ENCODE results near the gene TRAPPC14. TPM values are rescaled to one million over a fixed set of nuclear protein-coding genes. Genes with fewer than 3 reads are reported as not detected.
"Not testable (repeated sequence)": the region's sequence is repeated elsewhere in the genome, so short reads cannot be mapped to it uniquely, and the experiment has no call there.

The TRAPPC14 gene, protein sequence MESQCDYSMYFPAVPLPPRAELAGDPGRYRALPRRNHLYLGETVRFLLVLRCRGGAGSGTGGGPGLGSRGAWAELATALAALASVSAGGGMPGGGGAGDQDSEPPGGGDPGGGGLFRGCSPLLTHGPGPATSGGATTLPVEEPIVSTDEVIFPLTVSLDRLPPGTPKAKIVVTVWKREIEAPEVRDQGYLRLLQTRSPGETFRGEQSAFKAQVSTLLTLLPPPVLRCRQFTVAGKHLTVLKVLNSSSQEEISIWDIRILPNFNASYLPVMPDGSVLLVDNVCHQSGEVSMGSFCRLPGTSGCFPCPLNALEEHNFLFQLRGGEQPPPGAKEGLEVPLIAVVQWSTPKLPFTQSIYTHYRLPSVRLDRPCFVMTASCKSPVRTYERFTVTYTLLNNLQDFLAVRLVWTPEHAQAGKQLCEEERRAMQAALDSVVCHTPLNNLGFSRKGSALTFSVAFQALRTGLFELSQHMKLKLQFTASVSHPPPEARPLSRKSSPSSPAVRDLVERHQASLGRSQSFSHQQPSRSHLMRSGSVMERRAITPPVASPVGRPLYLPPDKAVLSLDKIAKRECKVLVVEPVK
- total RNA-seq = 2.6 TPM

GRCh38 chr7:100158229-100159098 lies at the start of gene TRAPPC14:
TSS of gene TRAPPC14 (minus strand) at chr7:100158723. CDS start at chr7:100158499, 224 bp downstream.
- peaks cover 8 to 18% (median 17%) of the 10 kb centered on the region in 3 donors for H3K4me1 ChIP-seq (ENCODE audit: control insufficient read depth in 3 of 3, insufficient read depth in 3 of 3, low read length in 3 of 3)
- peak within 1 kb of the TSS; percentile 65 for H3K27ac ChIP-seq (ENCODE audit: low read depth, low read length)
- peak within 1 kb of the TSS; percentile 72 to 79 (median 76) for H3K4me3 ChIP-seq (ENCODE audit: low read length in 3 of 3)
- no peaks in the 10 kb centered on the region for H3K27me3 ChIP-seq (ENCODE audit: control insufficient read depth in 3 of 3, insufficient read depth in 3 of 3, low read length in 3 of 3)
- H3K36me3 ChIP-seq (ENCODE audit: control insufficient read depth in 3 of 3, insufficient read depth in 3 of 3, low read length in 3 of 3) = peaks cover 24 to 26% (median 26%) of the 10 kb centered on the region in 3 donors
- H3K9ac ChIP-seq (ENCODE audit: low read depth in 1 of 3, low read length in 3 of 3) = peak within 1 kb of the TSS; percentile 70 to 84 (median 81)
- no peaks in the 10 kb centered on the region for H3K9me3 ChIP-seq (ENCODE audit: control insufficient read depth in 3 of 3, low read length in 3 of 3)

- H3K36me3 ChIP-seq (ENCODE audit: control insufficient read depth in 3 of 3, insufficient read depth in 3 of 3, low read length in 3 of 3) = peaks cover 0 to 2% (median 2%) of the 10 kb centered on the region in 3 donors
- peaks cover 0 to 4% (median 0%) of the 10 kb centered on the region in 3 donors for H3K4me1 ChIP-seq (ENCODE audit: control insufficient read depth in 3 of 3, insufficient read depth in 3 of 3, low read length in 3 of 3)
- H3K9me3 ChIP-seq (ENCODE audit: control insufficient read depth in 3 of 3, low read length in 3 of 3) = no peaks in the 10 kb centered on the region
- no peaks in the 10 kb centered on the region for H3K27me3 ChIP-seq (ENCODE audit: control insufficient read depth in 3 of 3, insufficient read depth in 3 of 3, low read length in 3 of 3)
- no peak overlapping the region for H3K27ac ChIP-seq (ENCODE audit: low read depth, low read length)
- H3K4me3 ChIP-seq (ENCODE audit: low read length in 3 of 3) = no peak overlapping the region
- H3K9ac ChIP-seq (ENCODE audit: low read depth in 1 of 3, low read length in 3 of 3) = no peak overlapping the region
Measured at GRCh38 chr7:100204454-100204853, 45.9 kb upstream of the TRAPPC14 start.

- no peaks in the 10 kb centered on the region for H3K27me3 ChIP-seq (ENCODE audit: control insufficient read depth in 3 of 3, insufficient read depth in 3 of 3, low read length in 3 of 3)
- no peaks in the 10 kb centered on the region for H3K9me3 ChIP-seq (ENCODE audit: control insufficient read depth in 3 of 3, low read length in 3 of 3)
- no peak overlapping the region for H3K27ac ChIP-seq (ENCODE audit: low read depth, low read length)
- no peak overlapping the region for H3K9ac ChIP-seq (ENCODE audit: low read depth in 1 of 3, low read length in 3 of 3)
- H3K36me3 ChIP-seq (ENCODE audit: control insufficient read depth in 3 of 3, insufficient read depth in 3 of 3, low read length in 3 of 3) = peaks cover 0 to 2% (median 2%) of the 10 kb centered on the region in 3 donors
- peaks cover 0 to 4% (median 0%) of the 10 kb centered on the region in 3 donors for H3K4me1 ChIP-seq (ENCODE audit: control insufficient read depth in 3 of 3, insufficient read depth in 3 of 3, low read length in 3 of 3)
- no peak overlapping the region for H3K4me3 ChIP-seq (ENCODE audit: low read length in 3 of 3)
Measured at GRCh38 chr7:100200693-100201092, 42.2 kb upstream of the TRAPPC14 start.

DNA sequence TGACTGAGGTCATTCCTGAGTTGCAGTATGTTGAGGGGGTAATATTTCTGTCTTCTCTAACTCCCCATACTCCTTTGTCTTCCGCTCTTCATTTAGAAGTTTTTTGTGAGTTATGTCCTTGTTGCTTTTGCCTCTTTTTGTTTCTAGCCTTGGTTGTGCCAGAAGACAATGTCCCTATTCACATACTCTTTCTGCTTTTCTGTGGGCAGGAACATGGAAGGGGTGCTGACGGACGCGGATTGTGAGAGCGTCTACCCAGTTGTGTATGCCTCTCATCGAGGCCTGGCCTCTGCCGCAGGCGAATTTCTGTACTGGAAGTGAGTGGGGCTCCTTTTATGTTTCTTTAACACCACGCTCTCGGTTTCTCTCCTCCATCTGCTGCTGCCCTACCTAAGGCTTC lies 39.7 kb upstream of the TRAPPC14 start:
- peaks cover 0 to 2% (median 0%) of the 10 kb centered on the region in 3 donors for H3K36me3 ChIP-seq (ENCODE audit: control insufficient read depth in 3 of 3, insufficient read depth in 3 of 3, low read length in 3 of 3)
- no peak overlapping the region for H3K9ac ChIP-seq (ENCODE audit: low read depth in 1 of 3, low read length in 3 of 3)
- H3K4me3 ChIP-seq (ENCODE audit: low read length in 3 of 3) = no peak overlapping the region
- H3K4me1 ChIP-seq (ENCODE audit: control insufficient read depth in 3 of 3, insufficient read depth in 3 of 3, low read length in 3 of 3) = no peaks in the 10 kb centered on the region
- H3K27me3 ChIP-seq (ENCODE audit: control insufficient read depth in 3 of 3, insufficient read depth in 3 of 3, low read length in 3 of 3) = no peaks in the 10 kb centered on the region
- H3K9me3 ChIP-seq (ENCODE audit: control insufficient read depth in 3 of 3, low read length in 3 of 3) = no peaks in the 10 kb centered on the region
- H3K27ac ChIP-seq (ENCODE audit: low read depth, low read length) = no peak overlapping the region

- H3K4me3 ChIP-seq (ENCODE audit: low read length in 3 of 3); H3K4me1 ChIP-seq (ENCODE audit: control insufficient read depth in 3 of 3, insufficient read depth in 3 of 3, low read length in 3 of 3); H3K9me3 ChIP-seq (ENCODE audit: control insufficient read depth in 3 of 3, low read length in 3 of 3); H3K27me3 ChIP-seq (ENCODE audit: control insufficient read depth in 3 of 3, insufficient read depth in 3 of 3, low read length in 3 of 3); H3K27ac ChIP-seq (ENCODE audit: low read depth, low read length); H3K36me3 ChIP-seq (ENCODE audit: control insufficient read depth in 3 of 3, insufficient read depth in 3 of 3, low read length in 3 of 3); H3K9ac ChIP-seq (ENCODE audit: low read depth in 1 of 3, low read length in 3 of 3): not testable (repeated sequence)
Measured at GRCh38 chr7:100195901-100196322, 37.4 kb upstream of the TRAPPC14 start.

DNA sequence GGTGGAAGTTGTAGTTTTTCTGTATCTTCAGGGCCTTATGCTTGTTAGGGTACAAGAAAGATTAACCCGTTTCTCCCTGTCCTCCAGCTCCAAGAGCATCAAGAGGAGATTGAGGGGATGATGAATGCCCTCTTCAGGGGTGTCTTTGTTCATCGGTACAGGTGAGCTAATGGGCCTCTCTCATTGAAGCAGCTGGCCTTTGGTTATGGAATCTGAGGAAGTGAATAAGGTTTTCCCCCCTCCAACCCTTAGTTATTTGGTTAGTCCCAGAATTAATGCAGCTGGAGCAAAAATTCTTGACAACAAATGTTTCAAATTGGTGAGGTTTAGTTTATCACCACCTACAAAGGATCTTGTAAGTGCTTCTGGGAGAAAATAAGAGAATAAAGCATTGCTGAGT lies 36.7 kb upstream of the TRAPPC14 start:
- no peaks in the 10 kb centered on the region for H3K9me3 ChIP-seq (ENCODE audit: control insufficient read depth in 3 of 3, low read length in 3 of 3)
- H3K9ac ChIP-seq (ENCODE audit: low read depth in 1 of 3, low read length in 3 of 3) = no peak overlapping the region
- H3K4me3 ChIP-seq (ENCODE audit: low read length in 3 of 3) = no peak overlapping the region
- H3K36me3 ChIP-seq (ENCODE audit: control insufficient read depth in 3 of 3, insufficient read depth in 3 of 3, low read length in 3 of 3) = no peaks in the 10 kb centered on the region
- H3K27ac ChIP-seq (ENCODE audit: low read depth, low read length) = no peak overlapping the region
- no peaks in the 10 kb centered on the region for H3K27me3 ChIP-seq (ENCODE audit: control insufficient read depth in 3 of 3, insufficient read depth in 3 of 3, low read length in 3 of 3)
- no peaks in the 10 kb centered on the region for H3K4me1 ChIP-seq (ENCODE audit: control insufficient read depth in 3 of 3, insufficient read depth in 3 of 3, low read length in 3 of 3)

DNA sequence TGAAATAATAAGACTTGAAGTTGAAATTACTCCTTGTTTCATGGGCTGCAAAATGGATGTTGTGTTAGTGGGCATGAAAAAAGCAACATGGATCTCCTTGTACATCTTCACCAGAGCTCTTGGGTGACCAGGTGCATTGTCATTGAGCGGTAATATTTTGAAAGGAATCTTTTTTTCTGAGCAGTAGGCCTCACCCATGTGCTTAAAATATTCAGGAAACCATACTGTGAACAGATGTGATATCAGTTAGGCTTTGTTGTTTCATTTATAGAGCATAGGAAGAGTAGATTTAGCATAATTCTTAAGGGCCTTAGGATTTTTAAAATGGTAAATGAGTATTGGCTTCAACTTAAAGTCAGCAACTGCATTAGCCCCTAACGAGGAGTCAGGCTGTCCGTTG lies 34.4 kb upstream of the TRAPPC14 start:
- H3K9ac ChIP-seq (ENCODE audit: low read depth in 1 of 3, low read length in 3 of 3) = no peak overlapping the region
- H3K4me1 ChIP-seq (ENCODE audit: control insufficient read depth in 3 of 3, insufficient read depth in 3 of 3, low read length in 3 of 3) = no peaks in the 10 kb centered on the region
- no peak overlapping the region for H3K4me3 ChIP-seq (ENCODE audit: low read length in 3 of 3)
- no peaks in the 10 kb centered on the region for H3K36me3 ChIP-seq (ENCODE audit: control insufficient read depth in 3 of 3, insufficient read depth in 3 of 3, low read length in 3 of 3)
- H3K9me3 ChIP-seq (ENCODE audit: control insufficient read depth in 3 of 3, low read length in 3 of 3) = no peaks in the 10 kb centered on the region
- no peak overlapping the region for H3K27ac ChIP-seq (ENCODE audit: low read depth, low read length)
- H3K27me3 ChIP-seq (ENCODE audit: control insufficient read depth in 3 of 3, insufficient read depth in 3 of 3, low read length in 3 of 3) = no peaks in the 10 kb centered on the region

- H3K27ac ChIP-seq (ENCODE audit: low read depth, low read length); H3K36me3 ChIP-seq (ENCODE audit: control insufficient read depth in 3 of 3, insufficient read depth in 3 of 3, low read length in 3 of 3); H3K4me3 ChIP-seq (ENCODE audit: low read length in 3 of 3): not testable (repeated sequence)
Measured at GRCh38 chr7:100192281-100192862, 33.8 kb upstream of the TRAPPC14 start.

GRCh38 chr7:100191775-100192174 lies 33.3 kb upstream of the TRAPPC14 start:
- H3K9ac ChIP-seq (ENCODE audit: low read depth in 1 of 3, low read length in 3 of 3) = no peak overlapping the region
- H3K9me3 ChIP-seq (ENCODE audit: control insufficient read depth in 3 of 3, low read length in 3 of 3) = no peaks in the 10 kb centered on the region
- H3K27me3 ChIP-seq (ENCODE audit: control insufficient read depth in 3 of 3, insufficient read depth in 3 of 3, low read length in 3 of 3) = peaks cover 0 to 3% (median 0%) of the 10 kb centered on the region in 3 donors
- no peak overlapping the region for H3K4me3 ChIP-seq (ENCODE audit: low read length in 3 of 3)
- H3K36me3 ChIP-seq (ENCODE audit: control insufficient read depth in 3 of 3, insufficient read depth in 3 of 3, low read length in 3 of 3) = no peaks in the 10 kb centered on the region
- H3K4me1 ChIP-seq (ENCODE audit: control insufficient read depth in 3 of 3, insufficient read depth in 3 of 3, low read length in 3 of 3) = no peaks in the 10 kb centered on the region
- no peak overlapping the region for H3K27ac ChIP-seq (ENCODE audit: low read depth, low read length)

More at GRCh38 chr7:100192281-100192862, 33.8 kb upstream of the TRAPPC14 start:
- H3K27me3 ChIP-seq (ENCODE audit: control insufficient read depth in 3 of 3, insufficient read depth in 3 of 3, low read length in 3 of 3); H3K9me3 ChIP-seq (ENCODE audit: control insufficient read depth in 3 of 3, low read length in 3 of 3); H3K4me1 ChIP-seq (ENCODE audit: control insufficient read depth in 3 of 3, insufficient read depth in 3 of 3, low read length in 3 of 3); H3K9ac ChIP-seq (ENCODE audit: low read depth in 1 of 3, low read length in 3 of 3): not testable (repeated sequence)

All from skeletal muscle tissue (tissue), 4 donors.